HCT116 (cell line): ENCODE measurements around the gene UNKL. TPM values are rescaled to one million over a fixed set of nuclear protein-coding genes. Genes with fewer than 3 reads are reported as not detected.

Experiments used
- ATAC-seq: fragments of 200-7000 bp; cut with Tn5 transposase; 2 replicates; pipeline ENCODE4 v1.9.1; 2020; ENCODE audit warnings: mild to moderate bottlenecking, moderate library complexity
- BruUV-seq: library from RNA; stranded (reverse); fragments of 400-500 nt; replicated peaks from 2 replicates; lab custom pipeline; 2021; lab: Mats Ljungman, UMichigan
- CTCF ChIA-PET: fragments of 300-600 bp; sonication (Branson Sonifier 250); formaldehyde crosslinking; loops from one replicate; lab custom pipeline; 2021; ENCODE audit warnings: antibody characterized with exemption; lab: Charles Lee
- POLR2A ChIA-PET: fragments of 300-600, 350-600 bp; sonication (Branson Sonifier 250); formaldehyde crosslinking; loops from one replicate; lab custom pipeline; 2021; ENCODE audit warnings: antibody characterized with exemption; lab: Charles Lee
- RAD21 ChIA-PET, 2 experiments: fragments of 300-600 bp; sonication (Branson Sonifier 250); formaldehyde crosslinking; loops; one replicate each; lab custom pipeline; 2023; ENCODE audit warnings: low total read pairs in 2 of 2; ENCODE audit not compliant: uncharacterized antibody in 2 of 2, unreplicated experiment in 2 of 2, low non-redundant PET in 1 of 2; lab: Charles Lee
- DNase-seq: peaks from one replicate; pipeline ENCODE4 v3.0.0-alpha.2; 2010; ENCODE audit warnings: low read depth, low spot score
- H2AFZ ChIP-seq: fragments of 200-600 bp; shearing (Covaris generic), sonication (generic); 2 replicates; pipeline ENCODE4 v1.6.1; 2017; ENCODE audit warnings: low read depth, mixed run types, mixed read lengths, antibody characterized with exemption, low read length; ENCODE audit not compliant: poor library complexity, severe bottlenecking
- H3K27ac ChIP-seq: 2 replicates; pipeline ENCODE4 v1.5.1; 2012; ENCODE audit warnings: low read depth, low read length
- H3K27me3 ChIP-seq: fragments of 200-600 bp; sonication (generic); 2 replicates; pipeline ENCODE4 v1.6.1; 2016; ENCODE audit warnings: mixed run types, low read length, mixed read lengths; ENCODE audit not compliant: insufficient read depth
- H3K36me3 ChIP-seq, 2 experiments: fragments of 200-500 bp in 1 of 2; fragments of 200-600 bp in 1 of 2; sonication (Bioruptor generic) in 1 of 2; sonication (generic) in 1 of 2; 2 replicates each; pipeline versions ENCODE4 v1.5.1 to v1.6.1; 2014 to 2016; ENCODE audit warnings: low read length in 2 of 2, inconsistent platforms in 1 of 2, mixed read lengths in 1 of 2, mixed run types in 1 of 2; ENCODE audit not compliant: insufficient read depth in 2 of 2, control insufficient read depth in 1 of 2
- H3K4me1 ChIP-seq, 2 experiments: fragments of 200-600 bp in 1 of 2; sonication (generic) in 1 of 2; 2 replicates each; pipeline versions ENCODE4 v1.5.1 to v1.6.1; 2012 to 2017; ENCODE audit warnings: low read length in 2 of 2, inconsistent platforms in 1 of 2, mild to moderate bottlenecking in 1 of 2, mixed read lengths in 1 of 2, mixed run types in 1 of 2, moderate library complexity in 1 of 2; ENCODE audit not compliant: insufficient read depth in 2 of 2, control insufficient read depth in 1 of 2
- H3K4me2 ChIP-seq: fragments of 200-600 bp; sonication (generic); 2 replicates; pipeline ENCODE4 v1.6.1; 2017; ENCODE audit warnings: mixed run types, low read length, mixed read lengths
- H3K4me3 ChIP-seq, 2 experiments: fragments of 200-600 bp in 1 of 2; sonication (generic) in 1 of 2; replicated peaks in 1 of 2; 2 replicates each; pipeline ENCODE4 v1.5.1; 2011 to 2016; ENCODE audit warnings: low read length in 2 of 2, control low read depth in 1 of 2, low read depth in 1 of 2, mild to moderate bottlenecking in 1 of 2, mixed read lengths in 1 of 2, mixed run types in 1 of 2
- H3K79me2 ChIP-seq: fragments of 200-600 bp; sonication (generic); 2 replicates; pipeline ENCODE4 v1.6.1; 2017; ENCODE audit warnings: mild to moderate bottlenecking, mixed run types, low read length, moderate library complexity, mixed read lengths; ENCODE audit not compliant: insufficient read depth
- H3K9ac ChIP-seq: fragments of 200-600 bp; sonication (generic); 2 replicates; pipeline ENCODE4 v1.6.1; 2016; ENCODE audit warnings: low read length, mixed read lengths
- H3K9me2 ChIP-seq: fragments of 200-600 bp; sonication (generic), shearing (Covaris generic); 2 replicates; pipeline ENCODE4 v1.6.1; 2017; ENCODE audit warnings: mixed run types, mild to moderate bottlenecking, moderate library complexity; ENCODE audit not compliant: insufficient read depth
- H3K9me3 ChIP-seq, 2 experiments: fragments of 200-500 bp in 1 of 2; fragments of 200-600 bp in 1 of 2; sonication (Bioruptor generic) in 1 of 2; sonication (generic) in 1 of 2; 2 replicates each; pipeline ENCODE4 v1.6.1; 2014 to 2017; ENCODE audit warnings: low read length in 2 of 2, mixed read lengths in 2 of 2, inconsistent platforms in 1 of 2, low read depth in 1 of 2, mild to moderate bottlenecking in 1 of 2, mixed run types in 1 of 2, moderate library complexity in 1 of 2; ENCODE audit not compliant: control insufficient read depth in 1 of 2, insufficient read depth in 1 of 2
- H4K20me1 ChIP-seq: fragments of 200-600 bp; sonication (generic), shearing (Covaris generic); 2 replicates; pipeline ENCODE4 v1.6.1; 2017; ENCODE audit warnings: mixed run types, mild to moderate bottlenecking, moderate library complexity; ENCODE audit not compliant: insufficient read depth
- EZH2phosphoT487 ChIP-seq: fragments of 200-600 bp; IDR thresholded peaks from 2 replicates; pipeline ENCODE4 v1.6.1; 2018; ENCODE audit warnings: antibody characterized with exemption, borderline replicate concordance
- FOSL1 ChIP-seq: IDR thresholded peaks from 2 replicates; pipeline ENCODE4 v1.6.1; 2012; ENCODE audit warnings: low read depth
- SIN3A ChIP-seq: IDR thresholded peaks from 2 replicates; pipeline ENCODE4 v1.6.1; 2012; ENCODE audit warnings: low read depth
- TCF7L2 ChIP-seq: IDR thresholded peaks from 2 replicates; pipeline ENCODE4 v1.7.0; 2011; ENCODE audit warnings: borderline replicate concordance, inconsistent platforms; ENCODE audit not compliant: insufficient read depth, insufficient read length; ENCODE audit errors: extremely low read depth
- YY1 ChIP-seq: IDR thresholded peaks from 2 replicates; pipeline ENCODE4 v1.6.1; 2011; ENCODE audit warnings: low read length, low read depth, moderate library complexity, mild to moderate bottlenecking; ENCODE audit not compliant: insufficient replicate concordance; ENCODE audit errors: extremely low read depth
- ZNF274 ChIP-seq: fragments of 200-500 bp; sonication (Bioruptor generic); IDR thresholded peaks from 2 replicates; pipeline ENCODE4 v1.6.1; 2014; ENCODE audit warnings: mild to moderate bottlenecking, low read depth, low read length, inconsistent platforms
- intact Hi-C: fragments of 100-400 bp; cut with micrococcal nuclease; formaldehyde crosslinking; loops from 2 replicates; pipeline ENCODE4 v1.10.0; 2022
- total RNA-seq: library from RNA; stranded (reverse); gene quantifications from one replicate; pipeline ENCODE4 v1.2.1, GENCODE V29; 2021; ENCODE audit not compliant: unreplicated experiment
- TF ChIP-seq, protein P1 (sequence below): IDR thresholded peaks from 2 replicates; pipeline ENCODE4 v1.6.1; 2012; ENCODE audit warnings: low read depth
- TF ChIP-seq, protein P2 (sequence below): IDR thresholded peaks from 2 replicates; pipeline ENCODE4 v1.6.1; 2011; ENCODE audit warnings: mild to moderate bottlenecking, low read length, moderate library complexity; ENCODE audit not compliant: insufficient replicate concordance; ENCODE audit errors: extremely low read depth

Gene UNKL
- total RNA-seq, 1 experiment from 2014 or later = 24.9 TPM

DNA sequence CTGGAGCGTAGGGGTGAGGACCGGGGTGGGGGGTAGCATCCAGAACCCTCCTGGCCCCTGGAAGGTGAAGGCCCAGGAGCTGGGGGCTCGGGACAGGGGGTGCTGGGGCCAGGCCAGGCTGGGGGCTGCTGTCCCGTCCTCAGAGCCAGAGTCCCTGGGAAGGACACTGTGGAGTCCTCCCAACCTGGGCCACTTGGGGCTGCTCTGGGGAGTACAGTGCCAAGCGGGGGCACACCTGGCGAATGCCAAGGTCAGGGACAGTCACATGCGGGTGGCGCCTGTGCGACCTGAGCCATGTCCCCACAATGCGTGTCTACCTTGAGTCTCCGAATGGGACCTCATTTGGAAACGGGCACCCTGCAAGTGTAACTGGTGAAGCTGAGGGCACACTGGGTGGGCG is 15.1 kb upstream of the UNKL start:
- DNase-seq (no peak), ATAC-seq (no peak)
- ChIA-PET CTCF (no interaction called here), RAD21 (no interaction called here), POLR2A (no interaction called here)
- Histone ChIP-seq H3K9ac (no peak overlapping the region), H3K79me2 (no peaks in the 10 kb centered on the region), H2AFZ (no peak overlapping the region), H3K4me1 (peaks cover 0 to 12% of the 10 kb centered on the region in 2 experiments; a peak in 2 of 4 replicates), H3K9me3 (no peaks in the 10 kb centered on the region), H4K20me1 (no peaks in the 10 kb centered on the region), H3K9me2 (no peaks in the 10 kb centered on the region), H3K4me2 (no peak overlapping the region), H3K4me3 (no peak overlapping the region), H3K27me3 (no peaks in the 10 kb centered on the region), H3K27ac (no peak overlapping the region), H3K36me3 (no peaks in the 10 kb centered on the region)
- intact Hi-C loops = no loop called here
- TF ChIP-seq YY1 (no peak), FOSL1 (no peak)
- TF ChIP-seq, protein P1, sequence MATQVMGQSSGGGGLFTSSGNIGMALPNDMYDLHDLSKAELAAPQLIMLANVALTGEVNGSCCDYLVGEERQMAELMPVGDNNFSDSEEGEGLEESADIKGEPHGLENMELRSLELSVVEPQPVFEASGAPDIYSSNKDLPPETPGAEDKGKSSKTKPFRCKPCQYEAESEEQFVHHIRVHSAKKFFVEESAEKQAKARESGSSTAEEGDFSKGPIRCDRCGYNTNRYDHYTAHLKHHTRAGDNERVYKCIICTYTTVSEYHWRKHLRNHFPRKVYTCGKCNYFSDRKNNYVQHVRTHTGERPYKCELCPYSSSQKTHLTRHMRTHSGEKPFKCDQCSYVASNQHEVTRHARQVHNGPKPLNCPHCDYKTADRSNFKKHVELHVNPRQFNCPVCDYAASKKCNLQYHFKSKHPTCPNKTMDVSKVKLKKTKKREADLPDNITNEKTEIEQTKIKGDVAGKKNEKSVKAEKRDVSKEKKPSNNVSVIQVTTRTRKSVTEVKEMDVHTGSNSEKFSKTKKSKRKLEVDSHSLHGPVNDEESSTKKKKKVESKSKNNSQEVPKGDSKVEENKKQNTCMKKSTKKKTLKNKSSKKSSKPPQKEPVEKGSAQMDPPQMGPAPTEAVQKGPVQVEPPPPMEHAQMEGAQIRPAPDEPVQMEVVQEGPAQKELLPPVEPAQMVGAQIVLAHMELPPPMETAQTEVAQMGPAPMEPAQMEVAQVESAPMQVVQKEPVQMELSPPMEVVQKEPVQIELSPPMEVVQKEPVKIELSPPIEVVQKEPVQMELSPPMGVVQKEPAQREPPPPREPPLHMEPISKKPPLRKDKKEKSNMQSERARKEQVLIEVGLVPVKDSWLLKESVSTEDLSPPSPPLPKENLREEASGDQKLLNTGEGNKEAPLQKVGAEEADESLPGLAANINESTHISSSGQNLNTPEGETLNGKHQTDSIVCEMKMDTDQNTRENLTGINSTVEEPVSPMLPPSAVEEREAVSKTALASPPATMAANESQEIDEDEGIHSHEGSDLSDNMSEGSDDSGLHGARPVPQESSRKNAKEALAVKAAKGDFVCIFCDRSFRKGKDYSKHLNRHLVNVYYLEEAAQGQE = no peak
- BruUV-seq = no TSS peak

DNA sequence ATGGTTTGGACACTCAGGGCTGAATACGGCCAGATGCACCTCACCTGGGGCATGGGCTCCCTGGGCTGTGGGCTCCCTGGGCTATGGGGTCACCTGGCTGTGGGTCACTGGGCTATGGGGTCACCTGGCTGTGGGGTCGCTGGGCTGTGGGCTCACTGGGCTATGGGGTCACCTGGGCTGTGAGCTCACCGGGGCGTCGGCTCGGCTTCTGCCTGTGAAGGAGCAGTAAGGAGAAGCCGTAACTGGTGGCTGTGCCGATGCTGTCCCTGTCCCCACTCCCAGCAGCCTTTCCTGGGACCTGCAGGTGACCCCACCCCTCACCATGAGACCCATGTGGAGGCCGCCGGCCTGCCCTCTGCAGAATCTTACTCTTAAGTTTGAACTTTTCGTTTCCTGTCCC is 14.5 kb upstream of the UNKL start:
- H3K4me2 ChIP-seq = peak overlapping the region; percentile 26; the same call in 1 of the 2 replicates
- no peak overlapping the region for H2AFZ ChIP-seq
- H4K20me1 ChIP-seq = no peaks in the 10 kb centered on the region
- DNase-seq (no peak), ATAC-seq (peak; percentile 8; the same call in 1 of the 2 replicates)
- H3K79me2 ChIP-seq = no peaks in the 10 kb centered on the region
- POLR2A ChIA-PET = interaction anchor here (0.6 kb wide), 1 partner anchor 183 kb away, joined by 3 read pairs; no protein-coding TSS in a partner anchor
- TF ChIP-seq ZNF274 (no peak), SIN3A (no peak), EZH2phosphoT487 (no peak), TCF7L2 (no peak)
- TF ChIP-seq, protein P2, sequence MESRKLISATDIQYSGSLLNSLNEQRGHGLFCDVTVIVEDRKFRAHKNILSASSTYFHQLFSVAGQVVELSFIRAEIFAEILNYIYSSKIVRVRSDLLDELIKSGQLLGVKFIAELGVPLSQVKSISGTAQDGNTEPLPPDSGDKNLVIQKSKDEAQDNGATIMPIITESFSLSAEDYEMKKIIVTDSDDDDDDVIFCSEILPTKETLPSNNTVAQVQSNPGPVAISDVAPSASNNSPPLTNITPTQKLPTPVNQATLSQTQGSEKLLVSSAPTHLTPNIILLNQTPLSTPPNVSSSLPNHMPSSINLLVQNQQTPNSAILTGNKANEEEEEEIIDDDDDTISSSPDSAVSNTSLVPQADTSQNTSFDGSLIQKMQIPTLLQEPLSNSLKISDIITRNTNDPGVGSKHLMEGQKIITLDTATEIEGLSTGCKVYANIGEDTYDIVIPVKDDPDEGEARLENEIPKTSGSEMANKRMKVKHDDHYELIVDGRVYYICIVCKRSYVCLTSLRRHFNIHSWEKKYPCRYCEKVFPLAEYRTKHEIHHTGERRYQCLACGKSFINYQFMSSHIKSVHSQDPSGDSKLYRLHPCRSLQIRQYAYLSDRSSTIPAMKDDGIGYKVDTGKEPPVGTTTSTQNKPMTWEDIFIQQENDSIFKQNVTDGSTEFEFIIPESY = no peak
- CTCF ChIA-PET = no interaction called here
- RAD21 ChIA-PET = no interaction called here
- H3K9me3 ChIP-seq = no peaks in the 10 kb centered on the region
- no TSS peak for BruUV-seq
- no peaks in the 10 kb centered on the region for H3K36me3 ChIP-seq
- no peaks in the 10 kb centered on the region for H3K27me3 ChIP-seq
- peak overlapping the region; percentile 13 for H3K9ac ChIP-seq
- intact Hi-C loops = no loop called here
- H3K27ac ChIP-seq = no peak overlapping the region; the same call in 1 of the 2 replicates
- peaks cover 0 to 12% of the 10 kb centered on the region in 2 experiments; a peak in 2 of 4 replicates for H3K4me1 ChIP-seq
- no peak overlapping the region for H3K4me3 ChIP-seq
- H3K9me2 ChIP-seq = no peaks in the 10 kb centered on the region
